ENCODE measurements around the gene SLC26A9. TPM values are rescaled to one million over a fixed set of nuclear protein-coding genes. Genes with fewer than 3 reads are reported as not detected.
"Not testable (repeated sequence)": the region's sequence is repeated elsewhere in the genome, so short reads cannot be mapped to it uniquely, and the experiment has no call there.

The SLC26A9 gene
- total and polyA plus RNA-seq, 2 of the 4 experiments (the other 2 are of a cell fraction) = not detected

DNA sequence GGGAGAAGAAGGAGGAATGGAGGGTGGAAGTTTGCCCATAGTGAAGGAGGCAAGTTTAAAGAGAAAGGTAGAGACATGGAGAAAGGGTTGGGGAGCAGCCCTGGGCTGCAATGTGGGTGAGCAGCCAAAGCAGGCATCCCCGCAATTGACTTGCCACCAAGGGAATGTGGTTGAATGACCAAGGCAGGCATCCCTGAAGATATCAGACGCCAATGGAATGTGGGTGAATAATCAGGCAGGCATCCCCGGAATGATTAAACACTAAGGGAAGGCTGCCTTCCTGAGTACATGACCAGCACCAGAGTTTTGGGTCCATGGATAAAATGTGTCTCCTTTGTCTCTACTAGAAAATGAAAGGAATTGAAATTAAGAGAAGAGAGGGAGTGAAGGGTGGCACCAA lies 53.5 kb downstream of the SLC26A9 start:
- H3K27ac ChIP-seq (ENCODE audit: insufficient read depth, low read length) = peak overlapping the region; percentile 75
- peak overlapping the region; percentile 88; the same call in 2 of the 3 replicates for H2BK15ac ChIP-seq (ENCODE audit: low read depth, low read length)
- H2BK5ac ChIP-seq (ENCODE audit: low read depth, low read length, poor library complexity, severe bottlenecking) = peak overlapping the region; percentile 95
- peak overlapping the region; percentile 70 to 92; a peak in 3 of 4 replicates for H4K8ac ChIP-seq (ENCODE audit: low read depth in 2 of 2, low read length in 2 of 2)
- CTCF ChIA-PET; H3K9me3 ChIP-seq (ENCODE audit: control insufficient read depth, insufficient read depth, low read length); H3K4me1 ChIP-seq (ENCODE audit: control insufficient read depth, insufficient read depth, low read length); H3K36me3 ChIP-seq (ENCODE audit: control insufficient read depth, insufficient read depth, low read length); in situ Hi-C loops (cut with MboI; ENCODE audit: low sequenced_read_pairs); H4K20me1 ChIP-seq (ENCODE audit: insufficient read depth, low read length); dilution Hi-C loops (cut with HindIII; ENCODE audit: low sequenced_read_pairs, unreplicated experiment); H2AK9ac ChIP-seq (replicated peaks; ENCODE audit: low read depth, low read length, poor library complexity); H3K9ac ChIP-seq (ENCODE audit: low read depth, low read length); H3K9me1 ChIP-seq (ENCODE audit: insufficient read depth, low read length); H3K27me3 ChIP-seq (ENCODE audit: control insufficient read depth, insufficient read depth, low read length); BruUV-seq (replicated peaks); H3K4me3 ChIP-seq (ENCODE audit: insufficient read depth, low read depth, low read length); H3K79me1 ChIP-seq (ENCODE audit: low read depth in 1 of 2, low read length in 2 of 2); POLR2A ChIA-PET (ENCODE audit: unreplicated experiment): not testable (repeated sequence)
- H3K23ac ChIP-seq (ENCODE audit: low read depth, low read length) = peak overlapping the region; percentile 95; the same call in 1 of the 2 replicates
- intact Hi-C loops (cut with micrococcal nuclease) = loop anchor here (5.0 kb wide), 1 partner anchor 77 kb away; the partner anchor contains the start of gene SLC41A1
- H2BK120ac ChIP-seq (ENCODE audit: low read depth, low read length) = peak overlapping the region; percentile 99
- H3K14ac ChIP-seq (replicated peaks; ENCODE audit: low read depth, low read length) = peak overlapping the region; percentile 97
- peak overlapping the region; percentile 92; the same call in 1 of the 2 replicates for H3K18ac ChIP-seq (ENCODE audit: low read depth, low read length)
- H3K4me2 ChIP-seq (ENCODE audit: low read depth, low read length) = peak overlapping the region; percentile 18; the same call in 1 of the 2 replicates
- peak overlapping the region; percentile 97 for H4K91ac ChIP-seq (ENCODE audit: insufficient read depth, low read depth, low read length)
- peak; percentile 97 for ATAC-seq (ENCODE audit: low read depth)
- peak; percentile 23; the same call in 1 of the 2 replicates for TF ChIP-seq BHLHE40 (IDR thresholded peaks at IDR 0.05; ENCODE audit: low read depth, low read length)
- 0 out of 2 replicates have a peak overlapping the region, but pooled peaks have one; percentile 89 for H2AK5ac ChIP-seq (ENCODE audit: low read depth, low read length)
- H2BK20ac ChIP-seq (ENCODE audit: low read depth, low read length) = peak overlapping the region; percentile 99
- H2AFZ ChIP-seq (replicated peaks; ENCODE audit: low read length, poor library complexity) = peak overlapping the region; percentile 41
- no CpG with 5 or more reads among the region's 3 CpGs for WGBS, 2 experiments (ENCODE audit: extremely low coverage in 2 of 2, insufficient read length in 1 of 2)
- peak overlapping the region; percentile 99; the same call in 1 of the 2 replicates for H3K4ac ChIP-seq (ENCODE audit: low read depth, low read length)
- peak overlapping the region; percentile 80; the same call in 1 of the 2 replicates for H4K5ac ChIP-seq (ENCODE audit: low read depth, low read length)
- peak; percentile 75 for DNase-seq
- H3K56ac ChIP-seq (ENCODE audit: extremely low read depth, insufficient read depth, low read length) = peak overlapping the region; percentile 74; the same call in 1 of the 2 replicates

DNA sequence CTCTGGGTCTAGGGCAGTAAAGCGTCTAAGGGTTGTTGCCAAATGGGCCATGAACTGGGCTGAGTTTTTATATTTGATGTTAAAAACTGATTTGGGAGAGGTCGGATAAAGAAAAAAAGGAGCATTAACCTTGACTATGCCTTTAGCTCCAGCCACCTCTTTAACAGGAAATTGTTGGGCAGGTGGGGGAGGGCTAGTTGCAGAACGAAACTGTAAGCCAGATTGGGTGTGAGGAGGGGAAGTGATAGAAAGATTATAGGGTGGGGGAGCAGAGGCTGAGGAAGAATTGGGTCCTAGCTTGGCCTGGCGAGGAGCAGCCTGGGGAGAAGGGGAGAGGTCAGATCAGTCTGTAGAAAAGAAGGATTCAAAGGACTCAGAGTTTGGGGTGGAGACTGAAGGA lies 54.2 kb downstream of the SLC26A9 start:
- not testable (repeated sequence) for H3K4me2 ChIP-seq (ENCODE audit: low read depth, low read length)

More for the DNA sequence above, 54.2 kb downstream of the SLC26A9 start:
- peak overlapping the region; percentile 83 for H2BK5ac ChIP-seq (ENCODE audit: low read depth, low read length, poor library complexity, severe bottlenecking)
- H3K79me1 ChIP-seq (ENCODE audit: low read depth in 1 of 2, low read length in 2 of 2); H2AFZ ChIP-seq (replicated peaks; ENCODE audit: low read length, poor library complexity); dilution Hi-C loops (cut with HindIII; ENCODE audit: low sequenced_read_pairs, unreplicated experiment); BruUV-seq (replicated peaks); H3K9me1 ChIP-seq (ENCODE audit: insufficient read depth, low read length); H3K27me3 ChIP-seq (ENCODE audit: control insufficient read depth, insufficient read depth, low read length); H4K20me1 ChIP-seq (ENCODE audit: insufficient read depth, low read length); H3K4me1 ChIP-seq (ENCODE audit: control insufficient read depth, insufficient read depth, low read length); H2AK9ac ChIP-seq (replicated peaks; ENCODE audit: low read depth, low read length, poor library complexity); CTCF ChIA-PET; H3K9ac ChIP-seq (ENCODE audit: low read depth, low read length); intact Hi-C loops (cut with micrococcal nuclease); H3K9me3 ChIP-seq (ENCODE audit: control insufficient read depth, insufficient read depth, low read length); POLR2A ChIA-PET (ENCODE audit: unreplicated experiment); in situ Hi-C loops (cut with MboI; ENCODE audit: low sequenced_read_pairs); H3K36me3 ChIP-seq (ENCODE audit: control insufficient read depth, insufficient read depth, low read length); DNase-seq; ATAC-seq (ENCODE audit: low read depth); H3K4me3 ChIP-seq (ENCODE audit: insufficient read depth, low read depth, low read length): not testable (repeated sequence)
- H3K56ac ChIP-seq (ENCODE audit: extremely low read depth, insufficient read depth, low read length) = peak overlapping the region; percentile 17; the same call in 1 of the 2 replicates
- peak overlapping the region; percentile 66 for H3K27ac ChIP-seq (ENCODE audit: insufficient read depth, low read length)
- peak overlapping the region; percentile 54 for H3K4ac ChIP-seq (ENCODE audit: low read depth, low read length)
- H4K91ac ChIP-seq (ENCODE audit: insufficient read depth, low read depth, low read length) = peak overlapping the region; percentile 74
- peak overlapping the region; percentile 93 for H2BK120ac ChIP-seq (ENCODE audit: low read depth, low read length)
- peak overlapping the region; percentile 35 for H3K23ac ChIP-seq (ENCODE audit: low read depth, low read length)
- H3K14ac ChIP-seq (replicated peaks; ENCODE audit: low read depth, low read length) = peak overlapping the region; percentile 22
- peak overlapping the region; percentile 83; the same call in 1 of the 2 replicates for H4K5ac ChIP-seq (ENCODE audit: low read depth, low read length)
- WGBS, 2 experiments (ENCODE audit: extremely low coverage in 2 of 2, insufficient read length in 1 of 2) = 91 to 100% methylated on average over 1 of the region's 4 CpGs
- peak overlapping the region; percentile 71; the same call in 1 of the 2 replicates for H3K18ac ChIP-seq (ENCODE audit: low read depth, low read length)
- H2AK5ac ChIP-seq (ENCODE audit: low read depth, low read length) = peak overlapping the region; percentile 80
- H2BK20ac ChIP-seq (ENCODE audit: low read depth, low read length) = peak overlapping the region; percentile 96
- peak overlapping the region; percentile 70; a peak in 3 of 4 replicates for H4K8ac ChIP-seq (ENCODE audit: low read depth in 2 of 2, low read length in 2 of 2)
- peak overlapping the region; percentile 42; the same call in 2 of the 3 replicates for H2BK15ac ChIP-seq (ENCODE audit: low read depth, low read length)
